Measurements from ENCODE around the gene YBX1.
"Not testable (repeated sequence)": the region's sequence is repeated elsewhere in the genome, so short reads cannot be mapped to it uniquely, and the experiment has no call there.

The YBX1 gene

GRCh38 chr1:42690477-42691156 lies 8.4 kb downstream of the YBX1 start:
- DNase-seq = no peak

- no peak for DNase-seq
These were observed 8.9 kb downstream of the YBX1 start for GRCh38 chr1:42691157-42691498.

GRCh38 chr1:42692461-42692860 lies 10.2 kb downstream of the YBX1 start:
- no peak for DNase-seq

GRCh38 chr1:42692911-42693310 lies 10.7 kb downstream of the YBX1 start:
- DNase-seq = no peak

- no peak for DNase-seq
These were observed 16.0 kb downstream of the YBX1 start for GRCh38 chr1:42698081-42698813.

- no peak for DNase-seq
These were observed 17.8 kb downstream of the YBX1 start for GRCh38 chr1:42700006-42700405.

GRCh38 chr1:42703888-42704464 lies 21.8 kb downstream of the YBX1 start:
- DNase-seq = no peak

- not testable (repeated sequence) for DNase-seq
These were observed 30.6 kb downstream of the YBX1 start for GRCh38 chr1:42712808-42713207.

GRCh38 chr1:42713293-42713692 lies 31.1 kb downstream of the YBX1 start:
- DNase-seq = no peak

- not testable (repeated sequence) for DNase-seq
These were observed 32.2 kb downstream of the YBX1 start for GRCh38 chr1:42714441-42714840.

GRCh38 chr1:42720868-42721267 lies 38.6 kb downstream of the YBX1 start:
- DNase-seq = no peak

- no peak for DNase-seq
These were observed 39.7 kb downstream of the YBX1 start for GRCh38 chr1:42721926-42722325.

- DNase-seq = not testable (repeated sequence)
These were observed 40.2 kb downstream of the YBX1 start for GRCh38 chr1:42722403-42722802.

- no peak for DNase-seq
These were observed 41.3 kb downstream of the YBX1 start for GRCh38 chr1:42723511-42723910.

GRCh38 chr1:42725820-42726219 lies 43.6 kb downstream of the YBX1 start:
- not testable (repeated sequence) for DNase-seq

- DNase-seq = no peak
These were observed 47.8 kb downstream of the YBX1 start for GRCh38 chr1:42730002-42730401.

GRCh38 chr1:42730988-42731387 lies 48.8 kb downstream of the YBX1 start:
- peak; percentile 38 to 46 for DNase-seq

GRCh38 chr1:42731585-42731984 lies 49.4 kb downstream of the YBX1 start:
- no peak for DNase-seq

- no peak for DNase-seq
These were observed 50.0 kb downstream of the YBX1 start for GRCh38 chr1:42732126-42732680.

GRCh38 chr1:42733415-42734200 lies 51.4 kb downstream of the YBX1 start:
- no peak for DNase-seq

- no peak for DNase-seq
These were observed 52.2 kb downstream of the YBX1 start for GRCh38 chr1:42734201-42735035.

GRCh38 chr1:42735056-42735455 lies 52.8 kb downstream of the YBX1 start:
- no peak for DNase-seq
